ENCODE measurements around the gene H6PD. TPM values are rescaled to one million over a fixed set of nuclear protein-coding genes. Genes with fewer than 3 reads are reported as not detected.

The H6PD gene
- total RNA-seq, 1 donor from 2014 or later: 36.2 TPM

- H3K9me3 Mint-ChIP-seq (ENCODE audit: low read depth): peaks cover 3% of the 10 kb centered on the region
- no peaks in the 10 kb centered on the region for H3K36me3 Mint-ChIP-seq (ENCODE audit: insufficient read depth)
- H3K27me3 Mint-ChIP-seq: peaks cover 33% of the 10 kb centered on the region
- TF ChIP-seq CTCF (IDR thresholded peaks at IDR 0.05; ENCODE audit: unreplicated experiment): no peak
- H3K4me1 Mint-ChIP-seq (ENCODE audit: low read depth): peaks cover 2% of the 10 kb centered on the region
- no peak for DNase-seq (ENCODE audit: low spot score, unreplicated experiment)
- H3K27ac Mint-ChIP-seq: no peak overlapping the region
- no peak overlapping the region for H3K4me3 Mint-ChIP-seq (ENCODE audit: low read depth)
These were observed 41.9 kb upstream of the H6PD start for GRCh38 chr1:9192578-9193232.

- Mint-ChIP-seq H3K4me3 (ENCODE audit: low read depth) (no peak overlapping the region), H3K4me1 (ENCODE audit: low read depth) (peaks cover 2% of the 10 kb centered on the region), H3K36me3 (ENCODE audit: insufficient read depth) (no peaks in the 10 kb centered on the region), H3K9me3 (ENCODE audit: low read depth) (peaks cover 3% of the 10 kb centered on the region), H3K27me3 (peaks cover 39% of the 10 kb centered on the region), H3K27ac (no peak overlapping the region)
- no peak for DNase-seq (ENCODE audit: low spot score, unreplicated experiment)
- no peak for TF ChIP-seq CTCF (IDR thresholded peaks at IDR 0.05; ENCODE audit: unreplicated experiment)
These were observed 41.3 kb upstream of the H6PD start for GRCh38 chr1:9193233-9193625.

GRCh38 chr1:9194024-9194423 is 40.5 kb upstream of the H6PD start:
- peaks cover 3% of the 10 kb centered on the region for H3K9me3 Mint-ChIP-seq (ENCODE audit: low read depth)
- H3K4me1 Mint-ChIP-seq (ENCODE audit: low read depth): peaks cover 4% of the 10 kb centered on the region
- H3K27me3 Mint-ChIP-seq: peaks cover 43% of the 10 kb centered on the region
- no peak for TF ChIP-seq CTCF (IDR thresholded peaks at IDR 0.05; ENCODE audit: unreplicated experiment)
- H3K27ac Mint-ChIP-seq: no peak overlapping the region
- DNase-seq (ENCODE audit: low spot score, unreplicated experiment): no peak
- no peak overlapping the region for H3K4me3 Mint-ChIP-seq (ENCODE audit: low read depth)
- no peaks in the 10 kb centered on the region for H3K36me3 Mint-ChIP-seq (ENCODE audit: insufficient read depth)

GRCh38 chr1:9195651-9196050 is 38.9 kb upstream of the H6PD start:
- no peaks in the 10 kb centered on the region for H3K9me3 Mint-ChIP-seq (ENCODE audit: low read depth)
- no peak for TF ChIP-seq CTCF (IDR thresholded peaks at IDR 0.05; ENCODE audit: unreplicated experiment)
- no peak for DNase-seq (ENCODE audit: low spot score, unreplicated experiment)
- H3K27ac Mint-ChIP-seq: no peak overlapping the region
- H3K27me3 Mint-ChIP-seq: peaks cover 53% of the 10 kb centered on the region
- H3K4me1 Mint-ChIP-seq (ENCODE audit: low read depth): peaks cover 1% of the 10 kb centered on the region
- H3K4me3 Mint-ChIP-seq (ENCODE audit: low read depth): no peak overlapping the region
- H3K36me3 Mint-ChIP-seq (ENCODE audit: insufficient read depth): no peaks in the 10 kb centered on the region

GRCh38 chr1:9196129-9197040 is 38.2 kb upstream of the H6PD start:
- TF ChIP-seq CTCF (IDR thresholded peaks at IDR 0.05; ENCODE audit: unreplicated experiment): peak; percentile 66
- H3K27ac Mint-ChIP-seq: no peak overlapping the region
- H3K4me3 Mint-ChIP-seq (ENCODE audit: low read depth): no peak overlapping the region
- H3K36me3 Mint-ChIP-seq (ENCODE audit: insufficient read depth): no peaks in the 10 kb centered on the region
- H3K9me3 Mint-ChIP-seq (ENCODE audit: low read depth): no peaks in the 10 kb centered on the region
- peaks cover 5% of the 10 kb centered on the region for H3K4me1 Mint-ChIP-seq (ENCODE audit: low read depth)
- peaks cover 58% of the 10 kb centered on the region for H3K27me3 Mint-ChIP-seq
- DNase-seq (ENCODE audit: low spot score, unreplicated experiment): peak; percentile 49
